Neural cell (in vitro differentiated cells): ENCODE measurements around the gene CEMIP. TPM values are rescaled to one million over a fixed set of nuclear protein-coding genes. Genes with fewer than 3 reads are reported as not detected.

Source experiments
- H2AFZ ChIP-seq: fragments of 200-600, 300-800 bp; sonication (generic), shearing (Covaris generic); 2 replicates; pipeline ENCODE4 v1.6.0; 2014; ENCODE audit warnings: low read depth, mild to moderate bottlenecking, antibody characterized with exemption, low read length, moderate library complexity
- H3F3A ChIP-seq: fragments of 200-600 bp; shearing (Covaris generic); 2 replicates; pipeline ENCODE4 v1.6.1; 2016; ENCODE audit warnings: mild to moderate bottlenecking, moderate library complexity, mixed read lengths, antibody characterized with exemption, low read length; ENCODE audit not compliant: insufficient read depth, poor library complexity, severe bottlenecking
- H3K27ac ChIP-seq: fragments of 200-600, 300-800 bp; sonication (generic), shearing (Covaris generic); 2 replicates; pipeline ENCODE4 v1.5.1; 2014; ENCODE audit warnings: mild to moderate bottlenecking, low read length, moderate library complexity
- H3K27me3 ChIP-seq: fragments of 300-800, 200-600 bp; sonication (generic), shearing (Covaris generic); 2 replicates; pipeline ENCODE4 v1.6.0; 2014; ENCODE audit warnings: mild to moderate bottlenecking, low read depth, low read length, moderate library complexity; ENCODE audit not compliant: insufficient read depth
- H3K36me3 ChIP-seq: fragments of 300-800, 200-600 bp; sonication (generic), shearing (Covaris generic); 2 replicates; pipeline ENCODE4 v1.5.1; 2014; ENCODE audit warnings: mild to moderate bottlenecking, antibody characterized with exemption, low read length, moderate library complexity; ENCODE audit not compliant: insufficient read depth
- H3K4me2 ChIP-seq: fragments of 300-800, 200-600 bp; sonication (generic), shearing (Covaris generic); 2 replicates; pipeline ENCODE4 v1.6.0; 2014; ENCODE audit warnings: mild to moderate bottlenecking, low read length
- H3K4me3 ChIP-seq: fragments of 300-800, 200-600 bp; sonication (generic), shearing (Covaris generic); 2 replicates; pipeline ENCODE4 v1.5.1; 2014; ENCODE audit warnings: mild to moderate bottlenecking, low read length, moderate library complexity
- H3K79me2 ChIP-seq: fragments of 200-600 bp; shearing (Covaris generic); replicated peaks from 2 replicates; pipeline ENCODE4 v1.6.0; 2014; ENCODE audit warnings: mild to moderate bottlenecking, low read length, moderate library complexity; ENCODE audit not compliant: insufficient read depth
- H3K9ac ChIP-seq: fragments of 300-800, 200-600 bp; sonication (generic), shearing (Covaris generic); 2 replicates; pipeline ENCODE4 v1.6.1; 2016; ENCODE audit warnings: mild to moderate bottlenecking, low read length, mixed read lengths
- H3K9me2 ChIP-seq: fragments of 200-600 bp; shearing (Covaris generic); 2 replicates; pipeline ENCODE4 v1.6.1; 2016; ENCODE audit warnings: mild to moderate bottlenecking, low read length, mixed read lengths; ENCODE audit not compliant: insufficient read depth
- H3K9me3 ChIP-seq: fragments of 200-600, 300-800 bp; sonication (generic), shearing (Covaris generic); 2 replicates; pipeline ENCODE4 v1.6.1; 2016; ENCODE audit warnings: mild to moderate bottlenecking, mixed run types, low read length, moderate library complexity, mixed read lengths
- H4K20me1 ChIP-seq: fragments of 200-600 bp; shearing (Covaris generic); 2 replicates; pipeline ENCODE4 v1.6.1; 2016; ENCODE audit warnings: mild to moderate bottlenecking, mixed run types; ENCODE audit not compliant: insufficient read depth
- EP300 ChIP-seq: fragments of 450-650 bp; conservative IDR thresholded peaks from 2 replicates; pipeline ENCODE4 v1.6.1; 2014; ENCODE audit warnings: antibody characterized with exemption, mild to moderate bottlenecking, moderate library complexity; ENCODE audit not compliant: poor library complexity, severe bottlenecking
- EZH2 ChIP-seq: fragments of 200-600, 300-800 bp; shearing (Covaris generic), sonication (generic); IDR thresholded peaks from 2 replicates; pipeline ENCODE4 v1.6.1; 2014; ENCODE audit warnings: antibody characterized with exemption, low read length, borderline replicate concordance, mild to moderate bottlenecking; ENCODE audit not compliant: insufficient read depth, poor library complexity, severe bottlenecking
- MXI1 ChIP-seq: fragments of 450-650 bp; conservative IDR thresholded peaks from 2 replicates; pipeline ENCODE4 v1.6.1; 2014; ENCODE audit warnings: antibody characterized with exemption, mild to moderate bottlenecking; ENCODE audit not compliant: poor library complexity, severe bottlenecking
- POLR2AphosphoS5 ChIP-seq: IDR thresholded peaks from 2 replicates; pipeline ENCODE4 v1.6.1; 2012
- RAD21 ChIP-seq: fragments of 450-650 bp; conservative IDR thresholded peaks from 2 replicates; pipeline ENCODE4 v1.6.1; 2014; ENCODE audit warnings: antibody characterized with exemption, mild to moderate bottlenecking, moderate library complexity
- SMC3 ChIP-seq: fragments of 450-650 bp; conservative IDR thresholded peaks from 2 replicates; pipeline ENCODE4 v1.6.1; 2014; ENCODE audit warnings: antibody characterized with exemption, mild to moderate bottlenecking, moderate library complexity; ENCODE audit not compliant: poor library complexity
- TAF1 ChIP-seq: IDR thresholded peaks from 2 replicates; pipeline ENCODE4 v1.6.1; 2012; ENCODE audit warnings: low read depth
- polyA plus RNA-seq: library from polyadenylated mRNA; depleted of rRNA; stranded (reverse); fragments of >200 nt; gene quantifications from 2 replicates; pipeline ENCODE4 v1.2.3, GENCODE V29; 2014
- TF ChIP-seq, protein P1 (sequence below): fragments of 450-650 bp; IDR thresholded peaks from 2 replicates; pipeline ENCODE4 v1.5.1; 2014; ENCODE audit warnings: antibody characterized with exemption, mild to moderate bottlenecking, moderate library complexity; ENCODE audit not compliant: poor library complexity, severe bottlenecking
- TF ChIP-seq, protein P2 (sequence below): IDR thresholded peaks from 2 replicates; pipeline ENCODE4 v1.6.1; 2012; ENCODE audit warnings: borderline replicate concordance

The CEMIP gene
- polyA plus RNA-seq, 1 donor from 2014 or later: 0.04 TPM

DNA sequence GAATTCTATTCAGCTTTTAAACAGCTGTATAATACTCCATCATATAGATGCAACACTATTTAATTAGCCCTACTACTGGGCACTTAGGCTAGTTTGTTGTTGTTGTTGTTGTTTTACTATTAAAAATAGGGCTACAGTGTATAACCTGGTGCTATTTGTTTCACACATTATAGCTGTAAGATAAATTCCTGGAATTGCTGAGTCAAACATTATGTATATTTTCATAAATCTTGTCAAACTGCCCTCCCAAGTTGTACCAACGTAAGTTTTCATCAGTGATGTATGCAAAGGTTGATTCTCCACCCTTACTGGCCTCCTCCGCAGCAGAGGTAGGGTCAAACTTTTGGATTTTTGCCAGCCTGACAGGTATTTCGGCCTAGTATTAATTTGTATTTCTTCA lies 3.8 kb upstream of the CEMIP start:
- no peaks in the 10 kb centered on the region for H3K36me3 ChIP-seq
- no peak overlapping the region for H2AFZ ChIP-seq

DNA sequence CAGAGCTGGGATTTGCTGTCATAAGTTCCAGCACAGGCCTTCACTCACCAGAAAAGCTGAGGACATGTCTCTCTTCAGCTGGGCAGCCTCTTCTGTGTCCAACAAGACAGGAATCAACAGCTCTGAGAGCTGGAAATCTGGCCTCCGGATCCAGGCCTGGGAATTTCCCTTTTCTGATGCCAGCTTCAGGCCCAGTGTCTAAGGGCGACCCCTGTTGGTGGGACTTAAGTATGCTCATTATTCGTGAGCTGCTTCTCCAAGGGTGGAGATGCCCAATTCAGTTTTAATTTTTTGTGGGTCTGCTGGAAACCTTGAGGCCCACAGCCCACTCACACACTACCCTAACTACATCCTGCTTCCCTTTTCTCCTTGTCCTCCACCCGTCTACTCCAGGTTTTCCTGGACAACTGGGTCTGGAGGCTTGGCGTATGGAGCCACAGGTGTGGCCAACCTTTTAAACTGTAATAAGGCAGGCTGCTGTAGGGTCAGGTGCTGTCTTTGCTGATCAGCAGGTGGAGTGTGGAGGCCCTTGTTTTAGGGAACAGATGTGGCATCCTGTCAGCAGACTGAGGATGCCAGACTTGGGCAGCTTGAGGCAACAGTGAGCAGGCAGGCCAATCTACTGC lies 2.6 kb upstream of the CEMIP start:
- peaks cover 38% of the 10 kb centered on the region for H3K27me3 ChIP-seq
- H3F3A ChIP-seq: no peaks in the 10 kb centered on the region
- H3K79me2 ChIP-seq: no peaks in the 10 kb centered on the region
- H3K9ac ChIP-seq: no peak overlapping the region
- TF ChIP-seq SMC3 (peak; percentile 71), EZH2 (no peak), RAD21 (peak; percentile 72)
- TF ChIP-seq, protein P1, sequence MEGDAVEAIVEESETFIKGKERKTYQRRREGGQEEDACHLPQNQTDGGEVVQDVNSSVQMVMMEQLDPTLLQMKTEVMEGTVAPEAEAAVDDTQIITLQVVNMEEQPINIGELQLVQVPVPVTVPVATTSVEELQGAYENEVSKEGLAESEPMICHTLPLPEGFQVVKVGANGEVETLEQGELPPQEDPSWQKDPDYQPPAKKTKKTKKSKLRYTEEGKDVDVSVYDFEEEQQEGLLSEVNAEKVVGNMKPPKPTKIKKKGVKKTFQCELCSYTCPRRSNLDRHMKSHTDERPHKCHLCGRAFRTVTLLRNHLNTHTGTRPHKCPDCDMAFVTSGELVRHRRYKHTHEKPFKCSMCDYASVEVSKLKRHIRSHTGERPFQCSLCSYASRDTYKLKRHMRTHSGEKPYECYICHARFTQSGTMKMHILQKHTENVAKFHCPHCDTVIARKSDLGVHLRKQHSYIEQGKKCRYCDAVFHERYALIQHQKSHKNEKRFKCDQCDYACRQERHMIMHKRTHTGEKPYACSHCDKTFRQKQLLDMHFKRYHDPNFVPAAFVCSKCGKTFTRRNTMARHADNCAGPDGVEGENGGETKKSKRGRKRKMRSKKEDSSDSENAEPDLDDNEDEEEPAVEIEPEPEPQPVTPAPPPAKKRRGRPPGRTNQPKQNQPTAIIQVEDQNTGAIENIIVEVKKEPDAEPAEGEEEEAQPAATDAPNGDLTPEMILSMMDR: peak; percentile 74
- H3K9me3 ChIP-seq: no peaks in the 10 kb centered on the region
- H3K4me2 ChIP-seq: no peak overlapping the region
- no peaks in the 10 kb centered on the region for H3K36me3 ChIP-seq
- no peak overlapping the region for H3K4me3 ChIP-seq
- no peak overlapping the region for H2AFZ ChIP-seq
- H3K9me2 ChIP-seq: no peaks in the 10 kb centered on the region
- H4K20me1 ChIP-seq: no peaks in the 10 kb centered on the region
- no peak overlapping the region for H3K27ac ChIP-seq

More for the DNA sequence above, 3.8 kb upstream of the CEMIP start:
- Histone ChIP-seq H4K20me1 (no peaks in the 10 kb centered on the region), H3K4me3 (no peak overlapping the region), H3K9ac (no peak overlapping the region), H3K4me2 (no peak overlapping the region), H3K9me3 (no peaks in the 10 kb centered on the region), H3F3A (no peaks in the 10 kb centered on the region), H3K27me3 (peaks cover 26% of the 10 kb centered on the region), H3K79me2 (no peaks in the 10 kb centered on the region), H3K9me2 (no peaks in the 10 kb centered on the region), H3K27ac (no peak overlapping the region)
- no peak for TF ChIP-seq MXI1

DNA sequence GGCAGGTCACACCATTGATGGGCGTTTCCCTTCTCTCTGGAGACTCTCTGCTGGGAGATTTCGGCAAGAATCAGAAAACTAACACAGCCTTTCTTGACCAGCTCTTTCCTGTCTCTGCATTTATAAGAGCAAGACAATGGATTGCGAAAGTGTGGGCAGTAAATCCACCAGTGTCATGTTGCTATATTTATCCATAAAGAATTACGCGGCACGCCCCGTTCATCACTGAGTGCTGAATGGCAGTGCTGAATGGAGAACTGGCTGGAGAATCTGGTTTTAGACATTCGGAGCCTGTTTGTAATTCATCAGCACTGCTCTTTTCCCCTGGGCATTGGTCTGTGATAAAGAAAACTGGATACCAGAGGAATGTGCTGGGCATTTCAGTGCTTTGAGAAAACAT lies 2.0 kb upstream of the CEMIP start:
- TF ChIP-seq POLR2AphosphoS5 (no peak), RAD21 (no peak), TAF1 (no peak), EZH2 (no peak), SMC3 (no peak), EP300 (no peak), MXI1 (no peak)
- TF ChIP-seq, protein P2, sequence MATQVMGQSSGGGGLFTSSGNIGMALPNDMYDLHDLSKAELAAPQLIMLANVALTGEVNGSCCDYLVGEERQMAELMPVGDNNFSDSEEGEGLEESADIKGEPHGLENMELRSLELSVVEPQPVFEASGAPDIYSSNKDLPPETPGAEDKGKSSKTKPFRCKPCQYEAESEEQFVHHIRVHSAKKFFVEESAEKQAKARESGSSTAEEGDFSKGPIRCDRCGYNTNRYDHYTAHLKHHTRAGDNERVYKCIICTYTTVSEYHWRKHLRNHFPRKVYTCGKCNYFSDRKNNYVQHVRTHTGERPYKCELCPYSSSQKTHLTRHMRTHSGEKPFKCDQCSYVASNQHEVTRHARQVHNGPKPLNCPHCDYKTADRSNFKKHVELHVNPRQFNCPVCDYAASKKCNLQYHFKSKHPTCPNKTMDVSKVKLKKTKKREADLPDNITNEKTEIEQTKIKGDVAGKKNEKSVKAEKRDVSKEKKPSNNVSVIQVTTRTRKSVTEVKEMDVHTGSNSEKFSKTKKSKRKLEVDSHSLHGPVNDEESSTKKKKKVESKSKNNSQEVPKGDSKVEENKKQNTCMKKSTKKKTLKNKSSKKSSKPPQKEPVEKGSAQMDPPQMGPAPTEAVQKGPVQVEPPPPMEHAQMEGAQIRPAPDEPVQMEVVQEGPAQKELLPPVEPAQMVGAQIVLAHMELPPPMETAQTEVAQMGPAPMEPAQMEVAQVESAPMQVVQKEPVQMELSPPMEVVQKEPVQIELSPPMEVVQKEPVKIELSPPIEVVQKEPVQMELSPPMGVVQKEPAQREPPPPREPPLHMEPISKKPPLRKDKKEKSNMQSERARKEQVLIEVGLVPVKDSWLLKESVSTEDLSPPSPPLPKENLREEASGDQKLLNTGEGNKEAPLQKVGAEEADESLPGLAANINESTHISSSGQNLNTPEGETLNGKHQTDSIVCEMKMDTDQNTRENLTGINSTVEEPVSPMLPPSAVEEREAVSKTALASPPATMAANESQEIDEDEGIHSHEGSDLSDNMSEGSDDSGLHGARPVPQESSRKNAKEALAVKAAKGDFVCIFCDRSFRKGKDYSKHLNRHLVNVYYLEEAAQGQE: no peak
- TF ChIP-seq, protein P1: no peak
- H3K27ac ChIP-seq: no peak overlapping the region

More for the DNA sequence above, 2.0 kb upstream of the CEMIP start:
- no peak overlapping the region for H2AFZ ChIP-seq
- no peak overlapping the region for H3K4me3 ChIP-seq
- no peaks in the 10 kb centered on the region for H3K36me3 ChIP-seq
- no peaks in the 10 kb centered on the region for H3K9me3 ChIP-seq
- no peak overlapping the region for H3K4me2 ChIP-seq
- H4K20me1 ChIP-seq: no peaks in the 10 kb centered on the region
- H3K9me2 ChIP-seq: no peaks in the 10 kb centered on the region
- H3K27me3 ChIP-seq: peaks cover 44% of the 10 kb centered on the region
- H3K9ac ChIP-seq: no peak overlapping the region
- no peaks in the 10 kb centered on the region for H3K79me2 ChIP-seq
- no peaks in the 10 kb centered on the region for H3F3A ChIP-seq
